HepG2 (cell line): ENCODE measurements around the gene BCL2L2. TPM values are rescaled to one million over a fixed set of nuclear protein-coding genes. Genes with fewer than 3 reads are reported as not detected.

ENCODE experiments used
- CBX1 ChIP-seq: IDR thresholded peaks from one replicate; pipeline ENCODE4 v1.6.1; 2016; ENCODE audit warnings: antibody characterized with exemption, low read depth
- HOXA3 ChIP-seq: sonication (generic); formaldehyde crosslinking; IDR thresholded peaks from 2 replicates; pipeline ENCODE4 v1.5.0; 2020; ENCODE audit warnings: missing genetic modification reagents
- KAT8 ChIP-seq: IDR thresholded peaks from 2 replicates; pipeline ENCODE4 v1.6.1; 2016; ENCODE audit warnings: missing genetic modification reagents, missing compliant biosample characterization
- KLF12 ChIP-seq: sonication (generic); formaldehyde crosslinking; IDR thresholded peaks from 2 replicates; pipeline ENCODE4 v1.4.0; 2020; ENCODE audit warnings: missing genetic modification reagents, borderline replicate concordance
- KLF13 ChIP-seq: sonication (generic); formaldehyde crosslinking; IDR thresholded peaks from 2 replicates; pipeline ENCODE4 v1.4.0; 2020; ENCODE audit warnings: mild to moderate bottlenecking, missing genetic modification reagents
- SP4 ChIP-seq: sonication (generic); formaldehyde crosslinking; IDR thresholded peaks from 2 replicates; pipeline ENCODE4 v1.8.1; 2023; ENCODE audit warnings: mild to moderate bottlenecking, missing genetic modification reagents
- ZMYM4 ChIP-seq: sonication (generic); formaldehyde crosslinking; IDR thresholded peaks from 2 replicates; pipeline ENCODE4 v1.8.1; 2023; ENCODE audit warnings: mild to moderate bottlenecking, missing genetic modification reagents
- ZNF101 ChIP-seq: sonication (generic); formaldehyde crosslinking; IDR thresholded peaks from 2 replicates; pipeline ENCODE4 v1.4.0; 2020; ENCODE audit warnings: mild to moderate bottlenecking, low read depth, missing genetic modification reagents, borderline replicate concordance
- ZNF138 ChIP-seq: sonication (generic); formaldehyde crosslinking; IDR thresholded peaks from 2 replicates; pipeline ENCODE4 v1.5.0; 2020; ENCODE audit warnings: mild to moderate bottlenecking, low read depth, missing genetic modification reagents
- ZNF383 ChIP-seq: sonication (generic); formaldehyde crosslinking; IDR thresholded peaks from 2 replicates; pipeline ENCODE4 v1.4.0; 2020; ENCODE audit warnings: missing genetic modification reagents, mild to moderate bottlenecking, borderline replicate concordance
- ZNF441 ChIP-seq: sonication (generic); formaldehyde crosslinking; IDR thresholded peaks from 2 replicates; pipeline ENCODE4 v1.7.0; 2021; ENCODE audit warnings: missing genetic modification reagents, borderline replicate concordance
- ZNF446 ChIP-seq: sonication (generic); formaldehyde crosslinking; IDR thresholded peaks from 2 replicates; pipeline ENCODE4 v1.5.0; 2020; ENCODE audit warnings: mild to moderate bottlenecking, missing genetic modification reagents
- polyA plus RNA-seq, 8 experiments: library from polyadenylated mRNA; depleted of rRNA in 3 of 8; stranded (reverse) in 7 of 8; unstranded in 1 of 8; fragments of >200 nt; fragmentation: Illumina TruSeq in 4 of 8; extraction: Trizol in 4 of 8; gene quantifications; 2 replicates each; pipeline versions ENCODE4 v1.2.1 to v1.2.3, GENCODE V29; 2011 to 2016; ENCODE audit warnings: low read depth in 4 of 8, missing spikeins in 1 of 8, mixed read lengths in 1 of 8; ENCODE audit not compliant: insufficient read depth in 1 of 8
- total RNA-seq, 5 experiments: library from RNA; depleted of rRNA; stranded (reverse); fragments of >200 nt; fragmentation: Illumina TruSeq; extraction: Trizol; gene quantifications; 2 replicates each; pipeline ENCODE4 v1.2.3, GENCODE V29; 2016; ENCODE audit warnings: low read depth in 1 of 5
- TF ChIP-seq, protein P1 (sequence below): sonication (generic); formaldehyde crosslinking; IDR thresholded peaks from 2 replicates; pipeline ENCODE4 v1.5.0; 2020; ENCODE audit warnings: missing genetic modification reagents
- TF ChIP-seq, protein P2 (sequence below): sonication (generic); formaldehyde crosslinking; IDR thresholded peaks from 2 replicates; pipeline ENCODE4 v1.4.0; 2020; ENCODE audit warnings: mild to moderate bottlenecking, missing genetic modification reagents
- TF ChIP-seq, protein P3 (sequence below): sonication (generic); formaldehyde crosslinking; IDR thresholded peaks from 2 replicates; pipeline ENCODE4 v1.4.0; 2020; ENCODE audit warnings: missing genetic modification reagents, borderline replicate concordance
- TF ChIP-seq, protein P4 (sequence below): sonication (generic); formaldehyde crosslinking; IDR thresholded peaks from 2 replicates; pipeline ENCODE4; 2020; ENCODE audit warnings: missing genetic modification reagents, mild to moderate bottlenecking, borderline replicate concordance
- TF ChIP-seq, protein P5 (sequence below), 2 experiments: sonication (generic) in 1 of 2; formaldehyde crosslinking in 1 of 2; IDR thresholded peaks; 2 replicates each; pipeline versions ENCODE4 v1.4.0 to v1.6.1; 2018 to 2020; ENCODE audit warnings: missing genetic modification reagents in 2 of 2, borderline replicate concordance in 1 of 2, low read depth in 1 of 2, mild to moderate bottlenecking in 1 of 2, missing biosample characterization in 1 of 2
- TF ChIP-seq, protein P6 (sequence below): sonication (generic); formaldehyde crosslinking; conservative IDR thresholded peaks from 2 replicates; pipeline ENCODE4 v1.4.0; 2020; ENCODE audit warnings: missing genetic modification reagents

Gene BCL2L2
- total and polyA plus RNA-seq, 2 of the 13 experiments (the other 11 are each of a cell fraction or from before 2014, with no cell fraction given) = 28.1 to 49.8 TPM

DNA sequence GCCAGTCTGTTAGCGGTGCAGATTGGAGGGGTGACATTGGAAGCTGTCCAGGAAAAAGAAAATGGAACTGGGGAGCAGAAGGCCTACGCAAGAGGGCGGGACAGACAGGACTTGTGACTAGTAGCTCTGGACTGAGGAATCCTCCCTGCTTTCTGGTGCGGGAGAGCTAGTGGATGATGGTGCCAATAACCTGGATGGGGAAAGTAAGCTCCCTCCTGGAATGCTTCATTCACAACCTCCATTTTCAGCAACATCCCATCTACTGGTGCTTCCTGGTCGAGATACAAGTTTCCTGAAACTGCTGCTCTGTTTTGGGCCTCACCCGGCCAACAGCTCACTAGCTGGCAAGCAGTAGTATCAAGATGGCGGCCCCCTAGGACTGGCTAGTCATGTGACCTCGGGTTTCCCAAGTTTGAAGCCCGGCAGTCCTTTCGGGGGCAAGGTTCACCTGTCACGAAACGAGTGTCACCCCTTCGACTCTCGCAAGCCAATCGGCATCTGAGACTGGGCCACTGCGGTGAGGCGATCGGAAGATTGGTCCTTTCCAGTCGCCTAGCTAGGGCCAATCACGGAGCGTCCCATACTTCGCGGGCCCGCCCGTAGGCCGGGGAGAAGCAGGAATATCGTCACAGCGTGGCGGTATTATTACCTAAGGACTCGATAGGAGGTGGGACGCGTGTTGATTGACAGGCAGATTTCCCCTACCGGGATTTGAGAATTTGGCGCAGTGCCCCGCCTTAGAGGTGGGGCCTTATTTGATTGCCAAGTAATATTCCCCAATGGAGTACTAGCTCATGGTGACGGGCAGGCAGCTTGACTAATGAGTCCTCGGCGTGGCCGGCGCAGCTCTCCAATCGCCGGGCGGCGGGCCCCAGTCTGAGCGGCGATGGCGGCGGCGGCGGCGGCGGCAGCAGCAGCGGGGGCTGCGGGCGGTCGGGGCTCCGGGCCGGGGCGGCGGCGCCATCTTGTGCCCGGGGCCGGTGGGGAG, 14.2 kb downstream of the BCL2L2 start, which contains the start of gene PABPN1 (continued):
- TF ChIP-seq, protein P1, sequence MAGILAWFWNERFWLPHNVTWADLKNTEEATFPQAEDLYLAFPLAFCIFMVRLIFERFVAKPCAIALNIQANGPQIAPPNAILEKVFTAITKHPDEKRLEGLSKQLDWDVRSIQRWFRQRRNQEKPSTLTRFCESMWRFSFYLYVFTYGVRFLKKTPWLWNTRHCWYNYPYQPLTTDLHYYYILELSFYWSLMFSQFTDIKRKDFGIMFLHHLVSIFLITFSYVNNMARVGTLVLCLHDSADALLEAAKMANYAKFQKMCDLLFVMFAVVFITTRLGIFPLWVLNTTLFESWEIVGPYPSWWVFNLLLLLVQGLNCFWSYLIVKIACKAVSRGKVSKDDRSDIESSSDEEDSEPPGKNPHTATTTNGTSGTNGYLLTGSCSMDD (CRISPR knock-in tag) = no peak
- TF ChIP-seq KAT8 (CRISPR knock-in tag) (peak; percentile 100), KLF13 (peak; percentile 97; the same call in 1 of the 2 replicates), ZNF441 (CRISPR knock-in tag) (peak; percentile 94), CBX1 (peak; percentile 99), ZNF138 (CRISPR knock-in tag) (peak; percentile 91), ZNF446 (CRISPR knock-in tag) (peak; percentile 76; the same call in 1 of the 2 replicates), ZNF383 (CRISPR knock-in tag) (0 out of 2 replicates have a peak, but pooled peaks have one; percentile 78), KLF12 (CRISPR knock-in tag) (peak; percentile 92), ZMYM4 (CRISPR knock-in tag) (peak; percentile 100), HOXA3 (CRISPR knock-in tag) (peak; percentile 99), SP4 (CRISPR knock-in tag) (peak; percentile 96), ZNF101 (CRISPR knock-in tag) (no peak; the same call in 1 of the 2 replicates)
- TF ChIP-seq, protein P2, sequence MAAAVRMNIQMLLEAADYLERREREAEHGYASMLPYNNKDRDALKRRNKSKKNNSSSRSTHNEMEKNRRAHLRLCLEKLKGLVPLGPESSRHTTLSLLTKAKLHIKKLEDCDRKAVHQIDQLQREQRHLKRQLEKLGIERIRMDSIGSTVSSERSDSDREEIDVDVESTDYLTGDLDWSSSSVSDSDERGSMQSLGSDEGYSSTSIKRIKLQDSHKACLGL (CRISPR knock-in tag) = peak; percentile 82; the same call in 1 of the 2 replicates
- TF ChIP-seq, protein P3, sequence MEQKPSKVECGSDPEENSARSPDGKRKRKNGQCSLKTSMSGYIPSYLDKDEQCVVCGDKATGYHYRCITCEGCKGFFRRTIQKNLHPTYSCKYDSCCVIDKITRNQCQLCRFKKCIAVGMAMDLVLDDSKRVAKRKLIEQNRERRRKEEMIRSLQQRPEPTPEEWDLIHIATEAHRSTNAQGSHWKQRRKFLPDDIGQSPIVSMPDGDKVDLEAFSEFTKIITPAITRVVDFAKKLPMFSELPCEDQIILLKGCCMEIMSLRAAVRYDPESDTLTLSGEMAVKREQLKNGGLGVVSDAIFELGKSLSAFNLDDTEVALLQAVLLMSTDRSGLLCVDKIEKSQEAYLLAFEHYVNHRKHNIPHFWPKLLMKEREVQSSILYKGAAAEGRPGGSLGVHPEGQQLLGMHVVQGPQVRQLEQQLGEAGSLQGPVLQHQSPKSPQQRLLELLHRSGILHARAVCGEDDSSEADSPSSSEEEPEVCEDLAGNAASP (CRISPR knock-in tag) = no peak
- TF ChIP-seq, protein P4, sequence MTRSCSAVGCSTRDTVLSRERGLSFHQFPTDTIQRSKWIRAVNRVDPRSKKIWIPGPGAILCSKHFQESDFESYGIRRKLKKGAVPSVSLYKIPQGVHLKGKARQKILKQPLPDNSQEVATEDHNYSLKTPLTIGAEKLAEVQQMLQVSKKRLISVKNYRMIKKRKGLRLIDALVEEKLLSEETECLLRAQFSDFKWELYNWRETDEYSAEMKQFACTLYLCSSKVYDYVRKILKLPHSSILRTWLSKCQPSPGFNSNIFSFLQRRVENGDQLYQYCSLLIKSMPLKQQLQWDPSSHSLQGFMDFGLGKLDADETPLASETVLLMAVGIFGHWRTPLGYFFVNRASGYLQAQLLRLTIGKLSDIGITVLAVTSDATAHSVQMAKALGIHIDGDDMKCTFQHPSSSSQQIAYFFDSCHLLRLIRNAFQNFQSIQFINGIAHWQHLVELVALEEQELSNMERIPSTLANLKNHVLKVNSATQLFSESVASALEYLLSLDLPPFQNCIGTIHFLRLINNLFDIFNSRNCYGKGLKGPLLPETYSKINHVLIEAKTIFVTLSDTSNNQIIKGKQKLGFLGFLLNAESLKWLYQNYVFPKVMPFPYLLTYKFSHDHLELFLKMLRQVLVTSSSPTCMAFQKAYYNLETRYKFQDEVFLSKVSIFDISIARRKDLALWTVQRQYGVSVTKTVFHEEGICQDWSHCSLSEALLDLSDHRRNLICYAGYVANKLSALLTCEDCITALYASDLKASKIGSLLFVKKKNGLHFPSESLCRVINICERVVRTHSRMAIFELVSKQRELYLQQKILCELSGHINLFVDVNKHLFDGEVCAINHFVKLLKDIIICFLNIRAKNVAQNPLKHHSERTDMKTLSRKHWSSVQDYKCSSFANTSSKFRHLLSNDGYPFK (CRISPR knock-in tag) = peak; percentile 98
- TF ChIP-seq, protein P5, sequence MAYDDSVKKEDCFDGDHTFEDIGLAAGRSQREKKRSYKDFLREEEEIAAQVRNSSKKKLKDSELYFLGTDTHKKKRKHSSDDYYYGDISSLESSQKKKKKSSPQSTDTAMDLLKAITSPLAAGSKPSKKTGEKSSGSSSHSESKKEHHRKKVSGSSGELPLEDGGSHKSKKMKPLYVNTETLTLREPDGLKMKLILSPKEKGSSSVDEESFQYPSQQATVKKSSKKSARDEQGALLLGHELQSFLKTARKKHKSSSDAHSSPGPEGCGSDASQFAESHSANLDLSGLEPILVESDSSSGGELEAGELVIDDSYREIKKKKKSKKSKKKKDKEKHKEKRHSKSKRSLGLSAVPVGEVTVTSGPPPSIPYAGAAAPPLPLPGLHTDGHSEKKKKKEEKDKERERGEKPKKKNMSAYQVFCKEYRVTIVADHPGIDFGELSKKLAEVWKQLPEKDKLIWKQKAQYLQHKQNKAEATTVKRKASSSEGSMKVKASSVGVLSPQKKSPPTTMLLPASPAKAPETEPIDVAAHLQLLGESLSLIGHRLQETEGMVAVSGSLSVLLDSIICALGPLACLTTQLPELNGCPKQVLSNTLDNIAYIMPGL (CRISPR knock-in tag; IDR thresholded peaks at IDR 0.05; ENCODE audit: borderline replicate concordance in 1 of 2, low read depth in 1 of 2) = peak; percentile 90 to 93
- TF ChIP-seq, protein P6, sequence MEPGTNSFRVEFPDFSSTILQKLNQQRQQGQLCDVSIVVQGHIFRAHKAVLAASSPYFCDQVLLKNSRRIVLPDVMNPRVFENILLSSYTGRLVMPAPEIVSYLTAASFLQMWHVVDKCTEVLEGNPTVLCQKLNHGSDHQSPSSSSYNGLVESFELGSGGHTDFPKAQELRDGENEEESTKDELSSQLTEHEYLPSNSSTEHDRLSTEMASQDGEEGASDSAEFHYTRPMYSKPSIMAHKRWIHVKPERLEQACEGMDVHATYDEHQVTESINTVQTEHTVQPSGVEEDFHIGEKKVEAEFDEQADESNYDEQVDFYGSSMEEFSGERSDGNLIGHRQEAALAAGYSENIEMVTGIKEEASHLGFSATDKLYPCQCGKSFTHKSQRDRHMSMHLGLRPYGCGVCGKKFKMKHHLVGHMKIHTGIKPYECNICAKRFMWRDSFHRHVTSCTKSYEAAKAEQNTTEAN = peak; percentile 92
